HepG2 (cell line): ENCODE results near the gene STON1. TPM values are rescaled to one million over a fixed set of nuclear protein-coding genes. Genes with fewer than 3 reads are reported as not detected.
A peak's percentile ranks its signal among the peaks of the same experiment; 100 is the strongest.

ENCODE experiments used
- CBFB ChIP-seq: sonication (generic); formaldehyde crosslinking; IDR thresholded peaks from 2 replicates; pipeline ENCODE4 v1.4.0; 2020; ENCODE audit warnings: missing genetic modification reagents
- FOXP4 ChIP-seq: sonication (generic); formaldehyde crosslinking; IDR thresholded peaks from 2 replicates; pipeline ENCODE4 v1.4.0; 2020; ENCODE audit warnings: missing genetic modification reagents
- GATAD2A ChIP-seq: IDR thresholded peaks from 2 replicates; pipeline ENCODE4 v1.6.1; 2016
- GPN1 ChIP-seq: sonication (generic); formaldehyde crosslinking; IDR thresholded peaks from 2 replicates; pipeline ENCODE4 v1.5.1; 2020; ENCODE audit warnings: missing genetic modification reagents, borderline replicate concordance
- MIER2 ChIP-seq: IDR thresholded peaks from 2 replicates; pipeline ENCODE4 v1.6.1; 2016; ENCODE audit warnings: missing biosample characterization, missing genetic modification reagents
- THAP11 ChIP-seq: IDR thresholded peaks from 2 replicates; pipeline ENCODE4 v1.6.1; 2016; ENCODE audit warnings: missing biosample characterization, missing genetic modification reagents
- ZIK1 ChIP-seq: sonication (generic); formaldehyde crosslinking; IDR thresholded peaks from 2 replicates; pipeline ENCODE4 v1.5.0; 2020; ENCODE audit warnings: mild to moderate bottlenecking, low read depth, missing genetic modification reagents, borderline replicate concordance
- ZNF414 ChIP-seq: sonication (generic); formaldehyde crosslinking; IDR thresholded peaks from 2 replicates; pipeline ENCODE4 v1.5.0; 2020; ENCODE audit warnings: missing genetic modification reagents
- ZNF768 ChIP-seq: sonication (generic); formaldehyde crosslinking; IDR thresholded peaks from 2 replicates; pipeline ENCODE4 v1.4.0; 2020; ENCODE audit warnings: missing genetic modification reagents
- ZNF772 ChIP-seq: sonication (generic); formaldehyde crosslinking; IDR thresholded peaks from 2 replicates; pipeline ENCODE4 v1.5.0; 2020; ENCODE audit warnings: mild to moderate bottlenecking, missing genetic modification reagents
- ZNF775 ChIP-seq: sonication (generic); formaldehyde crosslinking; IDR thresholded peaks from 2 replicates; pipeline ENCODE4 v1.4.0; 2020; ENCODE audit warnings: missing genetic modification reagents, mild to moderate bottlenecking, moderate library complexity, borderline replicate concordance
- polyA plus RNA-seq, 8 experiments: library from polyadenylated mRNA; depleted of rRNA in 3 of 8; stranded (reverse) in 7 of 8; unstranded in 1 of 8; fragments of >200 nt; fragmentation: Illumina TruSeq in 4 of 8; extraction: Trizol in 4 of 8; gene quantifications; 2 replicates each; pipeline versions ENCODE4 v1.2.1 to v1.2.3, GENCODE V29; 2011 to 2016; ENCODE audit warnings: low read depth in 4 of 8, missing spikeins in 1 of 8, mixed read lengths in 1 of 8; ENCODE audit not compliant: insufficient read depth in 1 of 8
- total RNA-seq, 5 experiments: library from RNA; depleted of rRNA; stranded (reverse); fragments of >200 nt; fragmentation: Illumina TruSeq; extraction: Trizol; gene quantifications; 2 replicates each; pipeline ENCODE4 v1.2.3, GENCODE V29; 2016; ENCODE audit warnings: low read depth in 1 of 5
- TF ChIP-seq, protein P1 (sequence below): sonication (generic); formaldehyde crosslinking; IDR thresholded peaks from 2 replicates; pipeline ENCODE4 v1.4.0; 2020; ENCODE audit warnings: missing genetic modification reagents
- TF ChIP-seq, protein P2 (sequence below): sonication (generic); formaldehyde crosslinking; IDR thresholded peaks from 2 replicates; pipeline ENCODE4 v1.5.0; 2020; ENCODE audit warnings: mild to moderate bottlenecking, missing genetic modification reagents, borderline replicate concordance
- TF ChIP-seq, protein P3 (sequence below): fragments of 450-650 bp; IDR thresholded peaks from 2 replicates; pipeline ENCODE4 v1.6.1; 2017
- TF ChIP-seq, protein P4 (sequence below): IDR thresholded peaks from 2 replicates; pipeline ENCODE4 v1.6.1; 2016

Gene STON1
- total and polyA plus RNA-seq, 2 of the 13 experiments (the other 11 are each of a cell fraction or from before 2014, with no cell fraction given), result 0.09 to 0.28 TPM

DNA sequence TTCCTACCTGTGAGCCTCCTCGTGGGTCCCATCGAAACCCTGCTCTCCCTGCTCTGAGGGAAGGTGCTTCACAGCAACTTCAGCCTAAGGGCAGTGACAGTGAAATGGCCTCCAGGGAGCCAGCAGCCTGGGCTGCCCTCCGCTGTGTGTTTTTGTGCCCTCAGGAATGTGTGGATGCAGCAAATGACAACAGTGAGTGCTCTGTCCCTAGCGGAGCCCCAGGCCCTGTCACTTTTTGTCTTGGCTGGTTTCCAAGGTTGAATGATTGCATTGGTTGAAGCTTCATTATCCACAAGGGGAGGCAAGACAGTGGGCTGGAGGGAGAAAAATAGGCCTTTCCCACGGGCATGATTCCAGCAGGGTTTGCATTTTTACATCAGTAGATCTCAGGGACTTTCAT, 42.9 kb downstream of the STON1 start (continued):
- TF ChIP-seq THAP11 (no peak), FOXP4 (CRISPR knock-in tag) (no peak), ZNF414 (CRISPR knock-in tag) (no peak), MIER2 (0 out of 2 replicates have a peak, but pooled peaks have one; percentile 23), GPN1 (CRISPR knock-in tag) (no peak), ZNF768 (CRISPR knock-in tag) (peak; percentile 73; the same call in 1 of the 2 replicates), GATAD2A (CRISPR knock-in tag) (peak; percentile 58), ZNF775 (no peak), ZNF772 (CRISPR knock-in tag) (no peak; the same call in 1 of the 2 replicates), CBFB (no peak), ZIK1 (CRISPR knock-in tag) (no peak)
- TF ChIP-seq, protein P1, sequence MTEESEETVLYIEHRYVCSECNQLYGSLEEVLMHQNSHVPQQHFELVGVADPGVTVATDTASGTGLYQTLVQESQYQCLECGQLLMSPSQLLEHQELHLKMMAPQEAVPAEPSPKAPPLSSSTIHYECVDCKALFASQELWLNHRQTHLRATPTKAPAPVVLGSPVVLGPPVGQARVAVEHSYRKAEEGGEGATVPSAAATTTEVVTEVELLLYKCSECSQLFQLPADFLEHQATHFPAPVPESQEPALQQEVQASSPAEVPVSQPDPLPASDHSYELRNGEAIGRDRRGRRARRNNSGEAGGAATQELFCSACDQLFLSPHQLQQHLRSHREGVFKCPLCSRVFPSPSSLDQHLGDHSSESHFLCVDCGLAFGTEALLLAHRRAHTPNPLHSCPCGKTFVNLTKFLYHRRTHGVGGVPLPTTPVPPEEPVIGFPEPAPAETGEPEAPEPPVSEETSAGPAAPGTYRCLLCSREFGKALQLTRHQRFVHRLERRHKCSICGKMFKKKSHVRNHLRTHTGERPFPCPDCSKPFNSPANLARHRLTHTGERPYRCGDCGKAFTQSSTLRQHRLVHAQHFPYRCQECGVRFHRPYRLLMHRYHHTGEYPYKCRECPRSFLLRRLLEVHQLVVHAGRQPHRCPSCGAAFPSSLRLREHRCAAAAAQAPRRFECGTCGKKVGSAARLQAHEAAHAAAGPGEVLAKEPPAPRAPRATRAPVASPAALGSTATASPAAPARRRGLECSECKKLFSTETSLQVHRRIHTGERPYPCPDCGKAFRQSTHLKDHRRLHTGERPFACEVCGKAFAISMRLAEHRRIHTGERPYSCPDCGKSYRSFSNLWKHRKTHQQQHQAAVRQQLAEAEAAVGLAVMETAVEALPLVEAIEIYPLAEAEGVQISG (CRISPR knock-in tag), result peak; percentile 44
- TF ChIP-seq, protein P2, sequence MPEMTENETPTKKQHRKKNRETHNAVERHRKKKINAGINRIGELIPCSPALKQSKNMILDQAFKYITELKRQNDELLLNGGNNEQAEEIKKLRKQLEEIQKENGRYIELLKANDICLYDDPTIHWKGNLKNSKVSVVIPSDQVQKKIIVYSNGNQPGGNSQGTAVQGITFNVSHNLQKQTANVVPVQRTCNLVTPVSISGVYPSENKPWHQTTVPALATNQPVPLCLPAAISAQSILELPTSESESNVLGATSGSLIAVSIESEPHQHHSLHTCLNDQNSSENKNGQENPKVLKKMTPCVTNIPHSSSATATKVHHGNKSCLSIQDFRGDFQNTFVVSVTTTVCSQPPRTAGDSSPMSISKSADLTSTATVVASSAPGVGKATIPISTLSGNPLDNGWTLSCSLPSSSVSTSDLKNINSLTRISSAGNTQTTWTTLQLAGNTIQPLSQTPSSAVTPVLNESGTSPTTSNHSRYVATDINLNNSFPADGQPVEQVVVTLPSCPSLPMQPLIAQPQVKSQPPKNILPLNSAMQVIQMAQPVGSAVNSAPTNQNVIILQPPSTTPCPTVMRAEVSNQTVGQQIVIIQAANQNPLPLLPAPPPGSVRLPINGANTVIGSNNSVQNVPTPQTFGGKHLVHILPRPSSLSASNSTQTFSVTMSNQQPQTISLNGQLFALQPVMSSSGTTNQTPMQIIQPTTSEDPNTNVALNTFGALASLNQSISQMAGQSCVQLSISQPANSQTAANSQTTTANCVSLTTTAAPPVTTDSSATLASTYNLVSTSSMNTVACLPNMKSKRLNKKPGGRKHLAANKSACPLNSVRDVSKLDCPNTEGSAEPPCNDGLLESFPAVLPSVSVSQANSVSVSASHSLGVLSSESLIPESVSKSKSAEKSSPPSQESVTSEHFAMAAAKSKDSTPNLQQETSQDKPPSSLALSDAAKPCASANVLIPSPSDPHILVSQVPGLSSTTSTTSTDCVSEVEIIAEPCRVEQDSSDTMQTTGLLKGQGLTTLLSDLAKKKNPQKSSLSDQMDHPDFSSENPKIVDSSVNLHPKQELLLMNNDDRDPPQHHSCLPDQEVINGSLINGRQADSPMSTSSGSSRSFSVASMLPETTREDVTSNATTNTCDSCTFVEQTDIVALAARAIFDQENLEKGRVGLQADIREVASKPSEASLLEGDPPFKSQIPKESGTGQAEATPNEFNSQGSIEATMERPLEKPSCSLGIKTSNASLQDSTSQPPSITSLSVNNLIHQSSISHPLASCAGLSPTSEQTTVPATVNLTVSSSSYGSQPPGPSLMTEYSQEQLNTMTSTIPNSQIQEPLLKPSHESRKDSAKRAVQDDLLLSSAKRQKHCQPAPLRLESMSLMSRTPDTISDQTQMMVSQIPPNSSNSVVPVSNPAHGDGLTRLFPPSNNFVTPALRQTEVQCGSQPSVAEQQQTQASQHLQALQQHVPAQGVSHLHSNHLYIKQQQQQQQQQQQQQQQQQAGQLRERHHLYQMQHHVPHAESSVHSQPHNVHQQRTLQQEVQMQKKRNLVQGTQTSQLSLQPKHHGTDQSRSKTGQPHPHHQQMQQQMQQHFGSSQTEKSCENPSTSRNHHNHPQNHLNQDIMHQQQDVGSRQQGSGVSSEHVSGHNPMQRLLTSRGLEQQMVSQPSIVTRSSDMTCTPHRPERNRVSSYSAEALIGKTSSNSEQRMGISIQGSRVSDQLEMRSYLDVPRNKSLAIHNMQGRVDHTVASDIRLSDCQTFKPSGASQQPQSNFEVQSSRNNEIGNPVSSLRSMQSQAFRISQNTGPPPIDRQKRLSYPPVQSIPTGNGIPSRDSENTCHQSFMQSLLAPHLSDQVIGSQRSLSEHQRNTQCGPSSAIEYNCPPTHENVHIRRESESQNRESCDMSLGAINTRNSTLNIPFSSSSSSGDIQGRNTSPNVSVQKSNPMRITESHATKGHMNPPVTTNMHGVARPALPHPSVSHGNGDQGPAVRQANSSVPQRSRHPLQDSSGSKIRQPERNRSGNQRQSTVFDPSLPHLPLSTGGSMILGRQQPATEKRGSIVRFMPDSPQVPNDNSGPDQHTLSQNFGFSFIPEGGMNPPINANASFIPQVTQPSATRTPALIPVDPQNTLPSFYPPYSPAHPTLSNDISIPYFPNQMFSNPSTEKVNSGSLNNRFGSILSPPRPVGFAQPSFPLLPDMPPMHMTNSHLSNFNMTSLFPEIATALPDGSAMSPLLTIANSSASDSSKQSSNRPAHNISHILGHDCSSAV (CRISPR knock-in tag), result no peak
- TF ChIP-seq, protein P3, sequence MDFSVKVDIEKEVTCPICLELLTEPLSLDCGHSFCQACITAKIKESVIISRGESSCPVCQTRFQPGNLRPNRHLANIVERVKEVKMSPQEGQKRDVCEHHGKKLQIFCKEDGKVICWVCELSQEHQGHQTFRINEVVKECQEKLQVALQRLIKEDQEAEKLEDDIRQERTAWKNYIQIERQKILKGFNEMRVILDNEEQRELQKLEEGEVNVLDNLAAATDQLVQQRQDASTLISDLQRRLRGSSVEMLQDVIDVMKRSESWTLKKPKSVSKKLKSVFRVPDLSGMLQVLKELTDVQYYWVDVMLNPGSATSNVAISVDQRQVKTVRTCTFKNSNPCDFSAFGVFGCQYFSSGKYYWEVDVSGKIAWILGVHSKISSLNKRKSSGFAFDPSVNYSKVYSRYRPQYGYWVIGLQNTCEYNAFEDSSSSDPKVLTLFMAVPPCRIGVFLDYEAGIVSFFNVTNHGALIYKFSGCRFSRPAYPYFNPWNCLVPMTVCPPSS, result no peak
- TF ChIP-seq, protein P4, sequence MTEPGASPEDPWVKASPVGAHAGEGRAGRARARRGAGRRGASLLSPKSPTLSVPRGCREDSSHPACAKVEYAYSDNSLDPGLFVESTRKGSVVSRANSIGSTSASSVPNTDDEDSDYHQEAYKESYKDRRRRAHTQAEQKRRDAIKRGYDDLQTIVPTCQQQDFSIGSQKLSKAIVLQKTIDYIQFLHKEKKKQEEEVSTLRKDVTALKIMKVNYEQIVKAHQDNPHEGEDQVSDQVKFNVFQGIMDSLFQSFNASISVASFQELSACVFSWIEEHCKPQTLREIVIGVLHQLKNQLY (CRISPR knock-in tag), result no peak
